ENCODE results near the gene TENM4.

TENM4 gene

GRCh38 chr11:78711735-78712134, 729.1 kb downstream of the TENM4 start:
- no peak for DNase-seq

- no peak for DNase-seq
Observed at GRCh38 chr11:78710417-78710816, 730.4 kb downstream of the TENM4 start.

- no peak for DNase-seq
Observed at GRCh38 chr11:78708388-78708787, 732.4 kb downstream of the TENM4 start.

GRCh38 chr11:78706551-78706950, 734.3 kb downstream of the TENM4 start:
- DNase-seq, result peak; percentile 23

- DNase-seq, result no peak
Observed at GRCh38 chr11:78704811-78705210, 736.0 kb downstream of the TENM4 start.

- DNase-seq, result no peak
Observed at GRCh38 chr11:78699609-78700135, 741.2 kb downstream of the TENM4 start.

GRCh38 chr11:78698612-78699011, 742.2 kb downstream of the TENM4 start:
- no peak for DNase-seq

GRCh38 chr11:78696177-78696576, 744.7 kb downstream of the TENM4 start:
- DNase-seq, result no peak

GRCh38 chr11:78694152-78694551, 746.7 kb downstream of the TENM4 start:
- DNase-seq, result no peak

GRCh38 chr11:78691215-78691614, 749.6 kb downstream of the TENM4 start:
- peak; percentile 34 for DNase-seq

GRCh38 chr11:78690352-78690987, 750.4 kb downstream of the TENM4 start:
- no peak for DNase-seq

- DNase-seq, result no peak
Observed at GRCh38 chr11:78689585-78690153, 751.2 kb downstream of the TENM4 start.

GRCh38 chr11:78689101-78689500, 751.7 kb downstream of the TENM4 start:
- DNase-seq, result no peak

GRCh38 chr11:78688460-78688859, 752.4 kb downstream of the TENM4 start:
- DNase-seq, result no peak

GRCh38 chr11:78685156-78685555, 755.7 kb downstream of the TENM4 start:
- no peak for DNase-seq

- no peak for DNase-seq
Observed at GRCh38 chr11:78684377-78684776, 756.5 kb downstream of the TENM4 start.

- no peak for DNase-seq
Observed at GRCh38 chr11:78683774-78684173, 757.1 kb downstream of the TENM4 start.

- DNase-seq, result no peak
Observed at GRCh38 chr11:78676026-78676557, 764.7 kb downstream of the TENM4 start.

GRCh38 chr11:78672850-78673620, 767.8 kb downstream of the TENM4 start:
- DNase-seq, result no peak

- DNase-seq, result no peak
Observed at GRCh38 chr11:78669249-78669648, 771.6 kb downstream of the TENM4 start.

GRCh38 chr11:78667461-78667860, 773.4 kb downstream of the TENM4 start:
- no peak for DNase-seq

- DNase-seq, result peak; percentile 84
Observed at GRCh38 chr11:78666675-78667160, 774.1 kb downstream of the TENM4 start.

- no peak for DNase-seq
Observed at GRCh38 chr11:78664636-78665035, 776.2 kb downstream of the TENM4 start.

GRCh38 chr11:78662811-78663210, 778.0 kb downstream of the TENM4 start:
- DNase-seq, result no peak

Measured in NCI-H446 treated with DMSO at 0.1 percent for 48 hours (cell line).